ENCODE results near the gene CAMK1.

The CAMK1 gene

DNA sequence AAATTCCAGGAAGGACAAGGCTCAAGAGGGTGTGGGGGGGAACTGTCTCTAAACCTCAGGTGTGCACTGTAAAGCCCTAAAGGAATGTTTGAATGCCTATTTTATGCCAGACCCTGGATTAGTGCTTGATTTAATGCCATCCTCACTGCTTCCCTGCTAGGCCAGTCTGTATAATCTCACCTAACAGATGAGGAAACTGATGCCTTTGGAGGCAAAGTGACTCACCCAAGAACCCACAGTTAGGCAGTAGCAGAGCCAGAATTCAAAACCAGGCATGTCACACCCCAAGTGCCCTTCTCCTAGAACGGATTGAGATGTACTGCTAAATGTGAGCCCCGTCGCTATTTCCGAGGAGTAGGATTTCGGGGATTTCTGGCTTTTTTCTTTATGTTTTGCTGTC is 7.8 kb downstream of the CAMK1 start:
- Histone ChIP-seq H4K20me1 (ENCODE audit: insufficient read depth, low read length) (no peaks in the 10 kb centered on the region), H3K27me3 (ENCODE audit: insufficient read depth, low read length) (no peaks in the 10 kb centered on the region), H3F3A (ENCODE audit: insufficient read depth, low read length) (0 out of 2 replicates have a peak, but pooled peaks cover 6% of the 10 kb centered on the region), H3K4me3 (ENCODE audit: low read depth, low read length, poor library complexity, severe bottlenecking) (no peak overlapping the region), H3K9me2 (ENCODE audit: low read depth, low read length) (no peaks in the 10 kb centered on the region), H3K4me1 (ENCODE audit: insufficient read depth, low read length, severe bottlenecking) (no peaks in the 10 kb centered on the region), H3K36me3 (ENCODE audit: insufficient read depth, low read length) (peaks cover 36% of the 10 kb centered on the region), H3K79me2 (ENCODE audit: insufficient read depth, low read length) (no peaks in the 10 kb centered on the region), H3K9me3 (ENCODE audit: low read length) (no peaks in the 10 kb centered on the region), H3K9ac (ENCODE audit: low read length) (no peak overlapping the region), H2AFZ (ENCODE audit: low read length) (no peak overlapping the region), H3K4me2 (ENCODE audit: low read length) (no peak overlapping the region), H3K27ac (ENCODE audit: low read depth, low read length, poor library complexity, severe bottlenecking) (no peak overlapping the region)
- TF ChIP-seq EZH2 (IDR thresholded peaks at IDR 0.05; ENCODE audit: borderline replicate concordance, low read length), result no peak
- TF ChIP-seq, protein P1, sequence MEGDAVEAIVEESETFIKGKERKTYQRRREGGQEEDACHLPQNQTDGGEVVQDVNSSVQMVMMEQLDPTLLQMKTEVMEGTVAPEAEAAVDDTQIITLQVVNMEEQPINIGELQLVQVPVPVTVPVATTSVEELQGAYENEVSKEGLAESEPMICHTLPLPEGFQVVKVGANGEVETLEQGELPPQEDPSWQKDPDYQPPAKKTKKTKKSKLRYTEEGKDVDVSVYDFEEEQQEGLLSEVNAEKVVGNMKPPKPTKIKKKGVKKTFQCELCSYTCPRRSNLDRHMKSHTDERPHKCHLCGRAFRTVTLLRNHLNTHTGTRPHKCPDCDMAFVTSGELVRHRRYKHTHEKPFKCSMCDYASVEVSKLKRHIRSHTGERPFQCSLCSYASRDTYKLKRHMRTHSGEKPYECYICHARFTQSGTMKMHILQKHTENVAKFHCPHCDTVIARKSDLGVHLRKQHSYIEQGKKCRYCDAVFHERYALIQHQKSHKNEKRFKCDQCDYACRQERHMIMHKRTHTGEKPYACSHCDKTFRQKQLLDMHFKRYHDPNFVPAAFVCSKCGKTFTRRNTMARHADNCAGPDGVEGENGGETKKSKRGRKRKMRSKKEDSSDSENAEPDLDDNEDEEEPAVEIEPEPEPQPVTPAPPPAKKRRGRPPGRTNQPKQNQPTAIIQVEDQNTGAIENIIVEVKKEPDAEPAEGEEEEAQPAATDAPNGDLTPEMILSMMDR (IDR thresholded peaks at IDR 0.05; ENCODE audit: low read length), result no peak

DNA sequence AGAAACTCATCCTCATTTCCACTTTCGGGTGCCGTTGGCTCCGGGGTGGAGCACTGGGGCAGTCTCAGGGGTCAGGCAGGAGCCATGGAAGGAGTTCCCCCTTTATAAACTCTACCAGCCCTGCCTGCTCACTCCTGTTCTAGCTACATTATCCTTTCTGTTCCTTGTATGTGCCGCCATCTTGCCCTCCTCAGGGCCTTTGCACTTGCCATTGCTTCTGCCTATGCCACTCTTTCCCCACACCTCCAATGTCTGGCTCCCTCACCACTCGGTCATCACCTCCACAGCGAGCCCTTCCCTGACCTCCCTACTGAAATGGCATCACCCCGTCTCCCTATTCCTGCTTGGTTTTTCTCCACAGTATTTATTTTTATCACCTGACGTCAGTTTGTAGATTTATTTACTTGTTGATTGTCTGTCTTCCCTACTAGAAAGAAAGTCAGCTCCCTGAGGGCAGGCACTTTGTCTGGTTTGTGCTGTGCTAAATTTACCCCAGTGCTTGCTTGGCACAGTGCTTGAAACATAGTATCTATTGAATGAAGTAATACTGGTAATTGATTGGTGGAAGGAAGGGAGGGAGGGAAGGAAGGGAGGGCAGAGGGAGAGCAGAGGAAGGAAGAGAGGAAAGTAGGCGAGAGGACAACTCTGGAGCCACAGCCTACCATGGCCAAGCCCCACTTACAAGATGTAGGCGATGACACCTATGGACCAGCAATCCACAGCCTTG is 8.8 kb downstream of the CAMK1 start:
- peaks cover 45% of the 10 kb centered on the region for H3K36me3 ChIP-seq (ENCODE audit: insufficient read depth, low read length)
- no peak overlapping the region for H3K9ac ChIP-seq (ENCODE audit: low read length)
- no peaks in the 10 kb centered on the region for H3K9me3 ChIP-seq (ENCODE audit: low read length)
- no peaks in the 10 kb centered on the region for H4K20me1 ChIP-seq (ENCODE audit: insufficient read depth, low read length)
- H3K4me3 ChIP-seq (ENCODE audit: low read depth, low read length, poor library complexity, severe bottlenecking), result no peak overlapping the region
- H3K27ac ChIP-seq (ENCODE audit: low read depth, low read length, poor library complexity, severe bottlenecking), result no peak overlapping the region
- no peaks in the 10 kb centered on the region for H3K9me2 ChIP-seq (ENCODE audit: low read depth, low read length)
- H3K4me2 ChIP-seq (ENCODE audit: low read length), result no peak overlapping the region
- H3K4me1 ChIP-seq (ENCODE audit: insufficient read depth, low read length, severe bottlenecking), result no peaks in the 10 kb centered on the region
- H3K79me2 ChIP-seq (ENCODE audit: insufficient read depth, low read length), result no peaks in the 10 kb centered on the region
- TF ChIP-seq, protein P1 (IDR thresholded peaks at IDR 0.05; ENCODE audit: low read length), result no peak
- no peak for TF ChIP-seq EZH2 (IDR thresholded peaks at IDR 0.05; ENCODE audit: borderline replicate concordance, low read length)
- no peaks in the 10 kb centered on the region for H3K27me3 ChIP-seq (ENCODE audit: insufficient read depth, low read length)
- H2AFZ ChIP-seq (ENCODE audit: low read length), result no peak overlapping the region
- H3F3A ChIP-seq (ENCODE audit: insufficient read depth, low read length), result 0 out of 2 replicates have a peak, but pooled peaks cover 3% of the 10 kb centered on the region

DNA sequence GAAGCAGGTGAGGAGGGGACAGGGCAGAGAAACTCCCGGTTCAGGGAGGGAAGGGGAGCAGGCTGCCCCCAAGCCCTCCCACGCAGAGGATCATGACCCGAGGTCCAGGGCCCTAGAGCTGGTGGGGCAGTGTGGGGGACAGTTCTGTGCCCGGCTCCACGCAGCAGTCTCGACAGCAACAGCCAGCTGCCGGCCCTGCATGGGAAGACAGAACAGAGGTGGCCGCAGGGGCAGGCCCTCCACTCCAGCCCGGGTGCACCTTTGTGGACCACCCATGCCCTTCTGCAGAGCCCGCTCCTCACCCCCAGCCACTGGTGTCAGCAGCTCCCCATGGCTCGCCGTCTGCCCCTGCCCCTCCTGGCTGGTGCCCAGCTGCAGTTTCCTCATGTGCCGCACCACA is 12.3 kb downstream of the CAMK1 start:
- Histone ChIP-seq H3K9ac (ENCODE audit: low read length) (no peak overlapping the region), H3K36me3 (ENCODE audit: insufficient read depth, low read length) (peaks cover 71% of the 10 kb centered on the region), H2AFZ (ENCODE audit: low read length) (no peak overlapping the region), H3K4me1 (ENCODE audit: insufficient read depth, low read length, severe bottlenecking) (peaks cover 4% of the 10 kb centered on the region), H3K4me2 (ENCODE audit: low read length) (no peak overlapping the region), H3K79me2 (ENCODE audit: insufficient read depth, low read length) (no peaks in the 10 kb centered on the region), H4K20me1 (ENCODE audit: insufficient read depth, low read length) (no peaks in the 10 kb centered on the region), H3K9me2 (ENCODE audit: low read depth, low read length) (no peaks in the 10 kb centered on the region), H3K27ac (ENCODE audit: low read depth, low read length, poor library complexity, severe bottlenecking) (no peak overlapping the region), H3K9me3 (ENCODE audit: low read length) (no peaks in the 10 kb centered on the region), H3F3A (ENCODE audit: insufficient read depth, low read length) (0 out of 2 replicates have a peak, but pooled peaks cover 3% of the 10 kb centered on the region), H3K4me3 (ENCODE audit: low read depth, low read length, poor library complexity, severe bottlenecking) (no peak overlapping the region), H3K27me3 (ENCODE audit: insufficient read depth, low read length) (no peaks in the 10 kb centered on the region)
- TF ChIP-seq, protein P1 (IDR thresholded peaks at IDR 0.05; ENCODE audit: low read length), result no peak
- no peak for TF ChIP-seq EZH2 (IDR thresholded peaks at IDR 0.05; ENCODE audit: borderline replicate concordance, low read length)
